Breast epithelium (tissue), 3 donors: ENCODE results near the gene LENG8.

Source experiments
- CTCF ChIP-seq, 3 donors: fragments of 450-650 bp; IDR thresholded peaks; one replicate each; pipeline ENCODE4 v1.5.1; 2016 to 2017; ENCODE audit warnings: antibody characterized with exemption in 3 of 3, mild to moderate bottlenecking in 3 of 3, moderate library complexity in 3 of 3
- POLR2A ChIP-seq: fragments of 450-650 bp; IDR thresholded peaks from one replicate; pipeline ENCODE4 v1.6.1; 2016; ENCODE audit warnings: antibody characterized with exemption, mild to moderate bottlenecking, moderate library complexity
- POLR2AphosphoS5 ChIP-seq, 3 donors: sonication (generic); formaldehyde crosslinking; IDR thresholded peaks; one replicate each; pipeline ENCODE4 v1.6.1; 2017; ENCODE audit warnings: antibody characterized with exemption in 3 of 3

DNA sequence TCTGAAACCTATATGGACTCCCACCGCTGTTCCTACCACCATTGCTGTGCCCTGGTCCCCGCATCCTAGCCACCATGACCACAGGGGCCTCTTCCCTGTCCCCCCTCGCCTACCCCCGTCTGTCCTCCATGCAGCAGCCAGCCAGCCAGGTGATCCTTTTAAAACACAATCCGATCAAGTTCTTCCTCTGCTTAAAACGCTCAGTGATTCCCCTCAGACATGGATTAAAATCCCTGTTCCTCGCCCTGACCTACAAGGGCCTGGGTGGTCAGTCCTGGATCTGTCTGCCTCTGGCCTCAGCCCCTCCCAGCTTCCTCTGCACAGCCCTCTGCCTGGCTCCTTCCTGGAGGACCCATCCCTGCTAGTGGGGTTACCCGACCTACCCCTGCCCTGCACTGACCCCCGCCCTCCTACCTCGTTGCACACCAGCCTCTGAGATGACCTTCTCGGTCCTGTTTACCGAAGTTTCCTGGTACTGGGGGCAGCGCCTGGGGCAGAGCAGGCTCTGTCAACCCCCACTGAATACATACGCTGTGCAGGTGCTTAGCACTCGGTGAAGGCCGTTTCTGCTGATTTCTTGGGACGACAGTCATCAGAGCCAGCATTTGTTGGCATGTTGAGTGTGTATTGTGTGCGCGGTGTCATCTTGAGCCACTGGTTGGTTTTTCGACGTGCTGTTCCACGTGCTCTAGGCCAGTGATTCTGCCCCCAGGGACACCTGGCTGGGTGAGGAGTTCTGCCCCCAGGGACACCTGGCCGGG lies 14.7 kb upstream of the LENG8 start:
- TF ChIP-seq CTCF (IDR thresholded peaks at IDR 0.05) = no peak
- TF ChIP-seq POLR2AphosphoS5 (IDR thresholded peaks at IDR 0.05) = no peak
- no peak for TF ChIP-seq POLR2A
